ENCODE results near the gene TENM4. TPM values are rescaled to one million over a fixed set of nuclear protein-coding genes. Genes with fewer than 3 reads are reported as not detected.

The TENM4 gene
- total RNA-seq, 2 experiments from 2014 or later = not detected

DNA sequence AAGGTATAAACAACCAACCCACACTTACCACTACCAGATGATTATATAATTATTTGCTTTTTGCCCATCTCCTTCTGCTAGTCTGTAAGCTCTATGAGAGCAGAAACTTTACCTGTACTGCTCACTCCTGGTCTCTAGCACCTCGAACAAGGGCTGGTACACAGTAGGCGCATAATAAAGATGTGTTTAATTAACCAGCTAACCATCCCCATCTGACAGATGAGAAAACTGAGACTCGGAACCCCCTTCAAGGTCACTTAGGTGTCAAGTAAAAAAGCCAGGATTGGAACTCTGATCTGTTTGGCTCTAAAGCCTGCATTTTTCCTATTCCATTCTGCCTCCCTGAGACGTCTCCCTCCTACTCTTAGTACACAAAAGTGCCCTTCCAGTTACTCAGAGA, 370.3 kb downstream of the TENM4 start:
- intact Hi-C loops (cut with micrococcal nuclease) = no loop called here
- no peak overlapping the region for H3K27ac Mint-ChIP-seq
- no peaks in the 10 kb centered on the region for H3K36me3 Mint-ChIP-seq
- POLR2A ChIA-PET = no interaction called here
- CTCF ChIA-PET = interaction anchor here (1.2 to 1.4 kb wide), 2 partner anchors 11 to 29 kb away, joined by 3 read pairs; no protein-coding TSS in a partner anchor
- no peak for DNase-seq
- H3K27me3 Mint-ChIP-seq = no peaks in the 10 kb centered on the region
- H3K4me3 Mint-ChIP-seq = no peak overlapping the region
- no peaks in the 10 kb centered on the region for H3K9me3 Mint-ChIP-seq
- no peaks in the 10 kb centered on the region for H3K4me1 Mint-ChIP-seq (ENCODE audit: low read depth)

DNA sequence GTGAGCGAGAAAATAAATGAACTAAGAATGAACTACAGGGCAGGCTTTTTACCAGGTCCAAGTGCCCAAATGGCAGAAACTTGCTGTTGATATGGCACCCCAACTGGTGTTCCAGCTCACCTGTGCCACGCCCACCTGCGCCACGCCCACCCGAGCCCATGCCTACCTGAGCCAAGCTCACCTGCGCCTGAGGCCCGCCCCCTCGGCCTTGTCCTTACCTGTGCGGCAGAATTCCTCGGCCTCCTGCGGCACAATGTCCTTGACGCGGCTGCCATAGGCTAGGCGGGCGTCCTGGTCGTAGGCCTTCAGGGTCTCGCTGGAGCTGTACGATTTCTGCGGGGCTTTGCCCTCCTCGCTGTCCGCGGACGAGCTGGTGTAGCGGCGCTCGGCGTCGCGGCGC, 371.3 kb downstream of the TENM4 start:
- no peak overlapping the region for H3K27ac Mint-ChIP-seq
- DNase-seq = no peak
- H3K27me3 Mint-ChIP-seq = no peaks in the 10 kb centered on the region
- no peaks in the 10 kb centered on the region for H3K9me3 Mint-ChIP-seq
- intact Hi-C loops (cut with micrococcal nuclease) = no loop called here
- CTCF ChIA-PET = interaction anchor here (1.2 kb wide), 1 partner anchor 30 kb away, joined by 3 read pairs; no protein-coding TSS in a partner anchor
- no peaks in the 10 kb centered on the region for H3K36me3 Mint-ChIP-seq
- POLR2A ChIA-PET = no interaction called here
- no peak overlapping the region for H3K4me3 Mint-ChIP-seq
- no peaks in the 10 kb centered on the region for H3K4me1 Mint-ChIP-seq (ENCODE audit: low read depth)

GRCh38 chr11:79068356-79068755, 372.5 kb downstream of the TENM4 start:
- H3K27ac Mint-ChIP-seq = no peak overlapping the region
- intact Hi-C loops (cut with micrococcal nuclease) = no loop called here
- POLR2A ChIA-PET = no interaction called here
- H3K36me3 Mint-ChIP-seq = no peaks in the 10 kb centered on the region
- no peak overlapping the region for H3K4me3 Mint-ChIP-seq
- H3K9me3 Mint-ChIP-seq = no peaks in the 10 kb centered on the region
- CTCF ChIA-PET = interaction anchor here (0.9 kb wide), 1 partner anchor 11 kb away, joined by 3 read pairs; no protein-coding TSS in a partner anchor
- H3K27me3 Mint-ChIP-seq = no peaks in the 10 kb centered on the region
- H3K4me1 Mint-ChIP-seq (ENCODE audit: low read depth) = no peaks in the 10 kb centered on the region
- no peak for DNase-seq

DNA sequence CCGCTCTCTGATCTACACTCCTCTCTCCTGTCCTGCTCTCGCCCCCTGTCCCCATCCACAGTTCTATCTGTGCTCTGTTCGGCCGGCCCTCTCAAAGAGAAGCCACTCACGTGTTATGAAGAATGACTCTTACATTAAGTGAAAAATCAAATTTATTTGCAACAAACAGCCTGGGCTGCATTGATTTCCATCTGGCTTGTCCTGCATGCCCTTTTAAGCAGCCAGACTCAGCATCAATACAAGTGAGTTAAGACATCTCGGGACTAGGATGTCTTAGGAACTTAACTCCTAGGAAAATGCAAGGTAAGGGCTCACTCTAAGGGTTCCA, 373.5 kb downstream of the TENM4 start:
- DNase-seq = no peak
- no peaks in the 10 kb centered on the region for H3K36me3 Mint-ChIP-seq
- intact Hi-C loops (cut with micrococcal nuclease) = no loop called here
- ChIA-PET POLR2A (no interaction called here), CTCF (interaction anchor here (0.9 kb wide), 1 partner anchor 12 kb away, joined by 3 read pairs; no protein-coding TSS in a partner anchor)
- H3K9me3 Mint-ChIP-seq = no peaks in the 10 kb centered on the region
- H3K4me3 Mint-ChIP-seq = no peak overlapping the region
- H3K27me3 Mint-ChIP-seq = no peaks in the 10 kb centered on the region
- no peak overlapping the region for H3K27ac Mint-ChIP-seq
- H3K4me1 Mint-ChIP-seq (ENCODE audit: low read depth) = no peaks in the 10 kb centered on the region

GRCh38 chr11:79066456-79067351, 374.1 kb downstream of the TENM4 start:
- POLR2A ChIA-PET = no interaction called here
- CTCF ChIA-PET = no interaction called here
- no peak for DNase-seq
- Mint-ChIP-seq H3K9me3 (no peaks in the 10 kb centered on the region), H3K4me1 (ENCODE audit: low read depth) (no peaks in the 10 kb centered on the region), H3K27me3 (no peaks in the 10 kb centered on the region), H3K27ac (no peak overlapping the region), H3K36me3 (no peaks in the 10 kb centered on the region), H3K4me3 (no peak overlapping the region)
- intact Hi-C loops (cut with micrococcal nuclease) = no loop called here

GRCh38 chr11:79062814-79063762, 377.7 kb downstream of the TENM4 start:
- POLR2A ChIA-PET = no interaction called here
- CTCF ChIA-PET = no interaction called here
- Mint-ChIP-seq H3K4me3 (no peak overlapping the region), H3K27me3 (no peaks in the 10 kb centered on the region), H3K9me3 (no peaks in the 10 kb centered on the region), H3K36me3 (no peaks in the 10 kb centered on the region), H3K4me1 (ENCODE audit: low read depth) (no peaks in the 10 kb centered on the region), H3K27ac (no peak overlapping the region)
- DNase-seq = no peak
- intact Hi-C loops (cut with micrococcal nuclease) = no loop called here

- DNase-seq = no peak
- H3K4me3 Mint-ChIP-seq = no peak overlapping the region
- ChIA-PET POLR2A (no interaction called here), CTCF (no interaction called here)
- H3K27me3 Mint-ChIP-seq = peaks cover 3% of the 10 kb centered on the region
- no peaks in the 10 kb centered on the region for H3K9me3 Mint-ChIP-seq
- H3K36me3 Mint-ChIP-seq = no peaks in the 10 kb centered on the region
- no peak overlapping the region for H3K27ac Mint-ChIP-seq
- H3K4me1 Mint-ChIP-seq (ENCODE audit: low read depth) = no peaks in the 10 kb centered on the region
- intact Hi-C loops (cut with micrococcal nuclease) = no loop called here
These were observed 380.5 kb downstream of the TENM4 start for GRCh38 chr11:79060081-79060953.

GRCh38 chr11:79059141-79059540, 381.7 kb downstream of the TENM4 start:
- Mint-ChIP-seq H3K36me3 (no peaks in the 10 kb centered on the region), H3K27ac (no peak overlapping the region), H3K27me3 (peaks cover 3% of the 10 kb centered on the region), H3K4me3 (no peak overlapping the region), H3K9me3 (no peaks in the 10 kb centered on the region), H3K4me1 (ENCODE audit: low read depth) (no peaks in the 10 kb centered on the region)
- intact Hi-C loops (cut with micrococcal nuclease) = no loop called here
- ChIA-PET CTCF (interaction anchor here (0.8 kb wide), 1 partner anchor 12 kb away, joined by 3 read pairs; no protein-coding TSS in a partner anchor), POLR2A (no interaction called here)
- no peak for DNase-seq

- ChIA-PET CTCF (no interaction called here), POLR2A (no interaction called here)
- H3K27me3 Mint-ChIP-seq = peaks cover 3% of the 10 kb centered on the region
- H3K27ac Mint-ChIP-seq = no peak overlapping the region
- H3K4me1 Mint-ChIP-seq (ENCODE audit: low read depth) = no peaks in the 10 kb centered on the region
- no peak overlapping the region for H3K4me3 Mint-ChIP-seq
- H3K36me3 Mint-ChIP-seq = no peaks in the 10 kb centered on the region
- intact Hi-C loops (cut with micrococcal nuclease) = no loop called here
- DNase-seq = no peak
- H3K9me3 Mint-ChIP-seq = no peaks in the 10 kb centered on the region
These were observed 384.8 kb downstream of the TENM4 start for GRCh38 chr11:79055856-79056631.

GRCh38 chr11:79054636-79055035, 386.2 kb downstream of the TENM4 start:
- Mint-ChIP-seq H3K4me3 (no peak overlapping the region), H3K36me3 (no peaks in the 10 kb centered on the region), H3K27ac (no peak overlapping the region), H3K9me3 (no peaks in the 10 kb centered on the region), H3K27me3 (peaks cover 3% of the 10 kb centered on the region), H3K4me1 (ENCODE audit: low read depth) (no peaks in the 10 kb centered on the region)
- POLR2A ChIA-PET = no interaction called here
- intact Hi-C loops (cut with micrococcal nuclease) = no loop called here
- DNase-seq = no peak
- CTCF ChIA-PET = interaction anchor here (0.8 kb wide), 1 partner anchor 410 kb away, joined by 3 read pairs; no protein-coding TSS in a partner anchor

- DNase-seq = no peak
- Mint-ChIP-seq H3K4me3 (no peak overlapping the region), H3K36me3 (no peaks in the 10 kb centered on the region), H3K4me1 (ENCODE audit: low read depth) (no peaks in the 10 kb centered on the region), H3K27me3 (peaks cover 3% of the 10 kb centered on the region), H3K9me3 (no peaks in the 10 kb centered on the region), H3K27ac (no peak overlapping the region)
- ChIA-PET CTCF (interaction anchor here (0.7 kb wide), 1 partner anchor 407 kb away, joined by 4 read pairs; no protein-coding TSS in a partner anchor), POLR2A (no interaction called here)
- intact Hi-C loops (cut with micrococcal nuclease) = no loop called here
These were observed 388.3 kb downstream of the TENM4 start for GRCh38 chr11:79052544-79052943.
